ENCODE measurements around the gene PEX6. TPM values are rescaled to one million over a fixed set of nuclear protein-coding genes. Genes with fewer than 3 reads are reported as not detected.
"Not testable (repeated sequence)": the region's sequence is repeated elsewhere in the genome, so short reads cannot be mapped to it uniquely, and the experiment has no call there.

PEX6 gene
- polyA plus RNA-seq, 3 donors = 10.6 to 16.2 (median 15.5) TPM

DNA sequence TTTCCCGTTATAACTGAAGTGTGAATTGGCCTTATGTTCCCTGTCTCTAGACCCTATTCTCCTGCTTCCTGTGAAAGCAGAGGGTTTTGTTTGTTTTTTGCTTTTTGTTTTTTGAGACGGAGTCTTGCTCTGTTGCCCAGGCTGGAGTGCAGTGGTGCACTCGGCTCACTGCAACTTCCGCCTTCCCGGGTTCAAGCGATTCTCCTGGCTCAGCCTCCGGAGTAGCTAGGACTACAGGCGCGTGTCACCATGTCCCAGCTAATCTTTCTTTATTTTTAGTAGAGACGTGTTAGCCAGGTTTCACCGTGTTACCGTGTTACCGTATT is 19.1 kb downstream of the PEX6 start:
- peaks cover 22% of the 10 kb centered on the region in 2 donors for H3K36me3 ChIP-seq (replicated peaks in 1 of 2; ENCODE audit: control insufficient read depth in 1 of 2, insufficient read depth in 2 of 2, low read length in 2 of 2)
- Mint-ChIP-seq H3K36me3 (peaks cover 33 to 49% of the 10 kb centered on the region in 2 donors), H3K4me1 (peaks cover 19% of the 10 kb centered on the region), H3K27me3 (ENCODE audit: low read depth in 3 of 3) (peaks cover 27 to 31% (median 30%) of the 10 kb centered on the region in 3 donors), H3K4me3 (peak overlapping the region; percentile 66 to 91), H3K27ac (no peak overlapping the region), H3K9me3 (peaks cover 0 to 8% (median 0%) of the 10 kb centered on the region in 7 donors)
- no peak for DNase-seq
- H3K9ac ChIP-seq (ENCODE audit: insufficient read depth, low read length, poor library complexity, severe bottlenecking) = peak overlapping the region; percentile 62
- whole genome bisulfite sequencing (ENCODE audit: insufficient coverage) = 53% methylated on average over 8 of the region's 13 CpGs
- peak overlapping the region; percentile 62 for H2AFZ ChIP-seq (ENCODE audit: insufficient read depth, low read depth, low read length, poor library complexity, severe bottlenecking)
- no peaks in the 10 kb centered on the region for H4K20me1 ChIP-seq (ENCODE audit: insufficient read depth, low read length)
- no peaks in the 10 kb centered on the region for H3K79me2 ChIP-seq (ENCODE audit: insufficient read depth, low read length)
- no peak overlapping the region for H3K27ac ChIP-seq (ENCODE audit: low read depth in 1 of 2, low read length in 2 of 2)
- peaks cover 12 to 15% of the 10 kb centered on the region in 2 donors for H3K4me1 ChIP-seq (ENCODE audit: control insufficient read depth in 1 of 2, insufficient read depth in 2 of 2, low read length in 2 of 2)
- H3K9me3 ChIP-seq (replicated peaks in 1 of 2; ENCODE audit: control insufficient read depth in 1 of 2, insufficient read depth in 1 of 2, low read length in 2 of 2) = peaks cover 0 to 4% of the 10 kb centered on the region in 2 donors
- H3K27me3 ChIP-seq (ENCODE audit: control insufficient read depth in 2 of 2, insufficient read depth in 2 of 2, low read length in 2 of 2) = peaks cover 7 to 26% of the 10 kb centered on the region in 2 donors
- TF ChIP-seq, protein P1, sequence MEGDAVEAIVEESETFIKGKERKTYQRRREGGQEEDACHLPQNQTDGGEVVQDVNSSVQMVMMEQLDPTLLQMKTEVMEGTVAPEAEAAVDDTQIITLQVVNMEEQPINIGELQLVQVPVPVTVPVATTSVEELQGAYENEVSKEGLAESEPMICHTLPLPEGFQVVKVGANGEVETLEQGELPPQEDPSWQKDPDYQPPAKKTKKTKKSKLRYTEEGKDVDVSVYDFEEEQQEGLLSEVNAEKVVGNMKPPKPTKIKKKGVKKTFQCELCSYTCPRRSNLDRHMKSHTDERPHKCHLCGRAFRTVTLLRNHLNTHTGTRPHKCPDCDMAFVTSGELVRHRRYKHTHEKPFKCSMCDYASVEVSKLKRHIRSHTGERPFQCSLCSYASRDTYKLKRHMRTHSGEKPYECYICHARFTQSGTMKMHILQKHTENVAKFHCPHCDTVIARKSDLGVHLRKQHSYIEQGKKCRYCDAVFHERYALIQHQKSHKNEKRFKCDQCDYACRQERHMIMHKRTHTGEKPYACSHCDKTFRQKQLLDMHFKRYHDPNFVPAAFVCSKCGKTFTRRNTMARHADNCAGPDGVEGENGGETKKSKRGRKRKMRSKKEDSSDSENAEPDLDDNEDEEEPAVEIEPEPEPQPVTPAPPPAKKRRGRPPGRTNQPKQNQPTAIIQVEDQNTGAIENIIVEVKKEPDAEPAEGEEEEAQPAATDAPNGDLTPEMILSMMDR (IDR thresholded peaks at IDR 0.05) = no peak
- H3K4me3 ChIP-seq (replicated peaks in 1 of 3; ENCODE audit: low read depth in 2 of 3, low read length in 3 of 3) = peak overlapping the region in 1 of 3 experiments; percentile 65
- intact Hi-C loops (cut with micrococcal nuclease) = no loop called here
- H3K4me2 ChIP-seq (replicated peaks; ENCODE audit: extremely low read depth, low read length, poor library complexity, severe bottlenecking) = peak overlapping the region; percentile 77

DNA sequence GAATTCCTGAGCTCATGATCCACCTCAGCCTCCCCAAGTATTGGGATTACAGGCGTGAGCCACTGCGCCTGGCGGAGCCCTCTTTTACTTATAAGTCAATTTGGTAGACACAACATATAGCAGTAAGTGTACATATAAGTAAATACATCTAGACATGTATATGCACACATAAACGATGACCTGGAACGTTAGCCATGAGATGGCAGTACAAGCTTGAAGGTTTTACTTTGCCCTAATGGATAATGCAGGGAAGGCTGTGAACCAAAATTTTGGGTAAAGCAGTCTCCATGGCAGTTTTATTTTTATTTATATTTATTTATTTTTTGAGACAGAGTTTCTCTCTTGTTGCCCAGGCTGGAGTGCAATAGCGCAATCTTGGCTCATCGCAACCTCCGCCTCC is 20.9 kb downstream of the PEX6 start:
- Mint-ChIP-seq H3K36me3 (peaks cover 23 to 34% of the 10 kb centered on the region in 2 donors), H3K4me3 (no peak overlapping the region), H3K27ac (no peak overlapping the region), H3K4me1 (peaks cover 19% of the 10 kb centered on the region), H3K27me3 (ENCODE audit: low read depth in 3 of 3) (peaks cover 27 to 31% (median 30%) of the 10 kb centered on the region in 3 donors), H3K9me3 (peaks cover 0 to 8% (median 0%) of the 10 kb centered on the region in 7 donors)
- H2AFZ ChIP-seq (ENCODE audit: insufficient read depth, low read depth, low read length, poor library complexity, severe bottlenecking) = no peak overlapping the region
- H3K9me3 ChIP-seq (replicated peaks in 1 of 2; ENCODE audit: control insufficient read depth in 1 of 2, insufficient read depth in 1 of 2, low read length in 2 of 2) = peaks cover 0 to 4% of the 10 kb centered on the region in 2 donors
- no peak overlapping the region for H3K27ac ChIP-seq (ENCODE audit: low read depth in 1 of 2, low read length in 2 of 2)
- no peak for DNase-seq
- TF ChIP-seq, protein P1 (IDR thresholded peaks at IDR 0.05) = no peak
- H3K4me1 ChIP-seq (ENCODE audit: control insufficient read depth in 1 of 2, insufficient read depth in 2 of 2, low read length in 2 of 2) = peaks cover 12 to 15% of the 10 kb centered on the region in 2 donors
- no peaks in the 10 kb centered on the region for H4K20me1 ChIP-seq (ENCODE audit: insufficient read depth, low read length)
- H3K9ac ChIP-seq (ENCODE audit: insufficient read depth, low read length, poor library complexity, severe bottlenecking) = no peak overlapping the region
- H3K4me2 ChIP-seq (replicated peaks; ENCODE audit: extremely low read depth, low read length, poor library complexity, severe bottlenecking) = no peak overlapping the region
- H3K79me2 ChIP-seq (ENCODE audit: insufficient read depth, low read length) = no peaks in the 10 kb centered on the region
- WGBS (ENCODE audit: insufficient coverage) = no CpG with 5 or more reads among the region's 8 CpGs
- intact Hi-C loops (cut with micrococcal nuclease) = no loop called here
- peaks cover 7 to 26% of the 10 kb centered on the region in 2 donors for H3K27me3 ChIP-seq (ENCODE audit: control insufficient read depth in 2 of 2, insufficient read depth in 2 of 2, low read length in 2 of 2)
- H3K36me3 ChIP-seq (replicated peaks in 1 of 2; ENCODE audit: control insufficient read depth in 1 of 2, insufficient read depth in 2 of 2, low read length in 2 of 2) = peaks cover 6 to 11% of the 10 kb centered on the region in 2 donors
- no peak overlapping the region for H3K4me3 ChIP-seq (replicated peaks in 1 of 3; ENCODE audit: low read depth in 2 of 3, low read length in 3 of 3)

DNA sequence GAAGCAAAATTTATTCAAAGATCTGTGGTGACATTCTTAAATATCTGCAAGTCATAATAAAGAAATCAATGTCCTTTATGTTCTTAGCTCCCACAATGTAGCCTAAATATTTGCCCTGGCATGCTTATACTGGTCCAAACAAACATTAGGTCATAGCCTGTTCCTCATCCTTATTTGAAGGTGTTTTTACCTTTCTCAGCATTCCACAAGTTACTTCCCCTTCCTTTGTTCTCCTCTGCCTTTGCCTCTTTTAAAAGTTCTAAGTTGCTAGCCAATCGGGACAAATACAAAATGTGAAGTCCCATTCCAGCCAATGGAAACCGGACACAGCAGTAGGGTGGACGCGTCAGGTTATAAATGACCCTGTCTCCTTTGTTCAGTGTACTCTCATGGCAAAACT is 24.6 kb downstream of the PEX6 start:
- H3K4me1 Mint-ChIP-seq; H3K4me3 ChIP-seq (replicated peaks in 1 of 3; ENCODE audit: low read depth in 2 of 3, low read length in 3 of 3); H2AFZ ChIP-seq (ENCODE audit: insufficient read depth, low read depth, low read length, poor library complexity, severe bottlenecking); H3K27me3 ChIP-seq (ENCODE audit: control insufficient read depth in 2 of 2, insufficient read depth in 2 of 2, low read length in 2 of 2); H3K9me3 ChIP-seq (replicated peaks in 1 of 2; ENCODE audit: control insufficient read depth in 1 of 2, insufficient read depth in 1 of 2, low read length in 2 of 2); intact Hi-C loops (cut with micrococcal nuclease); H3K9ac ChIP-seq (ENCODE audit: insufficient read depth, low read length, poor library complexity, severe bottlenecking); H3K27me3 Mint-ChIP-seq (ENCODE audit: low read depth in 3 of 3); H3K9me3 Mint-ChIP-seq; H3K4me3 Mint-ChIP-seq; H3K36me3 ChIP-seq (replicated peaks in 1 of 2; ENCODE audit: control insufficient read depth in 1 of 2, insufficient read depth in 2 of 2, low read length in 2 of 2); H3K27ac ChIP-seq (ENCODE audit: low read depth in 1 of 2, low read length in 2 of 2); H3K79me2 ChIP-seq (ENCODE audit: insufficient read depth, low read length); H3K27ac Mint-ChIP-seq; DNase-seq; H3K4me2 ChIP-seq (replicated peaks; ENCODE audit: extremely low read depth, low read length, poor library complexity, severe bottlenecking); H4K20me1 ChIP-seq (ENCODE audit: insufficient read depth, low read length); H3K4me1 ChIP-seq (ENCODE audit: control insufficient read depth in 1 of 2, insufficient read depth in 2 of 2, low read length in 2 of 2): not testable (repeated sequence)
- H3K36me3 Mint-ChIP-seq = peaks cover 15 to 32% of the 10 kb centered on the region in 2 donors
- 88% methylated on average over 4 of the region's 4 CpGs for WGBS (ENCODE audit: insufficient coverage)

All from CD14-positive monocyte (primary cell).